Prostate gland (tissue), 2 donors: ENCODE data around the gene BMP6. TPM values are rescaled to one million over a fixed set of nuclear protein-coding genes. Genes with fewer than 3 reads are reported as not detected.

Experiments used
- DNase-seq: peaks from one replicate; pipeline ENCODE4 v3.0.0-alpha.2; 2019; ENCODE audit warnings: low spot score
- H3K27ac ChIP-seq, 2 donors: fragments of 200-600 bp; sonication (generic); 2 replicates each; pipeline ENCODE4 v1.5.1; 2017 to 2019
- H3K27me3 ChIP-seq: fragments of 200-600 bp; sonication (generic); replicated peaks from 2 replicates; pipeline ENCODE4 v1.5.1; 2019; ENCODE audit not compliant: insufficient read depth
- H3K36me3 ChIP-seq, 2 donors: fragments of 200-600 bp; sonication (generic); 1 replicate in 1 of 2; 2 replicates in 1 of 2; pipeline versions ENCODE4 v1.5.1 to v1.8.1; 2017 to 2019
- H3K4me1 ChIP-seq: fragments of 200-600 bp; sonication (generic); replicated peaks from 2 replicates; pipeline ENCODE4 v1.5.1; 2019
- H3K4me3 ChIP-seq, 2 donors: fragments of 200-600 bp; sonication (generic); 2 replicates each; pipeline ENCODE4 v1.5.1; 2017 to 2019
- H3K9me3 ChIP-seq: fragments of 200-600 bp; sonication (generic); 2 replicates; pipeline ENCODE4 v1.5.1; 2017
- POLR2A ChIP-seq: fragments of 450-650 bp; IDR thresholded peaks from one replicate; pipeline ENCODE4 v1.6.1; 2016; ENCODE audit warnings: antibody characterized with exemption, mild to moderate bottlenecking
- POLR2AphosphoS5 ChIP-seq: sonication (generic); formaldehyde crosslinking; IDR thresholded peaks from one replicate; pipeline ENCODE4 v1.6.1; 2017; ENCODE audit warnings: antibody characterized with exemption
- WGBS: methylation state at CpG from one replicate; pipeline ENCODE4 v1.1.5; 2018; 5-methylcytosine and 5-hydroxymethylcytosine counted together
- intact Hi-C: fragments of 100-400 bp; cut with DNase I; formaldehyde crosslinking; loops from one replicate; pipeline ENCODE4 v1.14.2; 2022
- total RNA-seq, 2 donors: library from RNA; depleted of rRNA; stranded (reverse); fragments of >200 nt; gene quantifications; one replicate each; pipeline ENCODE4 v1.1.0, GENCODE V29; 2016
- TF ChIP-seq, protein P1 (sequence below), 4 experiments: fragments of 200-600 bp in 2 of 4; fragments of 450-650 bp in 2 of 4; sonication (generic) in 2 of 4; IDR thresholded peaks; 1 replicate in 3 of 4; 2 replicates in 1 of 4; pipeline ENCODE4 v1.5.1; 2016 to 2019; ENCODE audit warnings: antibody characterized with exemption in 4 of 4, mild to moderate bottlenecking in 2 of 4, moderate library complexity in 2 of 4

The BMP6 gene
- total RNA-seq, 2 donors from 2014 or later = 0.36 to 10.2 TPM

DNA sequence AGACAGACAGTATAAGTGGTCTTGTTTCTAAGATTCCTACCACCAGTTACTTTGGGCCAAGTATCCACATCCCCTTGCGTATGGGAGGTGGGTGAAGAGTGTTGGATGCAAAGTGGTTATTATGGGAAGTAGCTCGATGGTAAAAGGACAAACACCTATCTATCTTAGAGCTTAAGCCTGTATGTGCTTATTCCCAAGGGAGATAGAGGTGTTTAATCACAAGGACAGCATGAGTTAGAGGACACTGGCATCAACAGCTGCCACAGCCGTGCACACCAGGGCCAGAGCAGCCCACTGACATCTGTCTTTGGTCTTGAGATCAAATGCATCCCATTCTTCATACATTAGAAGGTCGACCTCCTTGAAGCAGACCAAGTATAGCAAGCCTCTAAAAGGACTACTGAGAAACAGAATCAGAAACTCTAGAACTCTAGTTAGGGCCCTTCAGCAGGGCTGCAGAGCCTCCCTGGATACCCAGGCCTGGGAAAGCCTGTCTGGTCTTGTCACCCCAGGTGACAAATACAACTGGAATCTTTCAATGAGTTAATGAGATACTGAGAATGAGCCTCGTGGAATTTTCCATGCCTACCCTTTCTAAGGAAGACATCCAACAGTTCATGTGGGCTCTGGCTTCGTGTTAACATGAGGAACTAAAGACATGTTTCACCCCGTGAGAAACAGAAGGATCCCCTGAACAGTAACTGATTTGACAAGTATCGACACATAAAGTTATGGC is 156.0 kb downstream of the BMP6 start:
- H3K36me3 ChIP-seq = peaks cover 6 to 20% of the 10 kb centered on the region in 2 donors
- H3K4me1 ChIP-seq = no peaks in the 10 kb centered on the region
- 79% methylated on average over 8 of the region's 8 CpGs for WGBS
- TF ChIP-seq POLR2A = no peak
- no peak for TF ChIP-seq POLR2AphosphoS5
- TF ChIP-seq, protein P1, sequence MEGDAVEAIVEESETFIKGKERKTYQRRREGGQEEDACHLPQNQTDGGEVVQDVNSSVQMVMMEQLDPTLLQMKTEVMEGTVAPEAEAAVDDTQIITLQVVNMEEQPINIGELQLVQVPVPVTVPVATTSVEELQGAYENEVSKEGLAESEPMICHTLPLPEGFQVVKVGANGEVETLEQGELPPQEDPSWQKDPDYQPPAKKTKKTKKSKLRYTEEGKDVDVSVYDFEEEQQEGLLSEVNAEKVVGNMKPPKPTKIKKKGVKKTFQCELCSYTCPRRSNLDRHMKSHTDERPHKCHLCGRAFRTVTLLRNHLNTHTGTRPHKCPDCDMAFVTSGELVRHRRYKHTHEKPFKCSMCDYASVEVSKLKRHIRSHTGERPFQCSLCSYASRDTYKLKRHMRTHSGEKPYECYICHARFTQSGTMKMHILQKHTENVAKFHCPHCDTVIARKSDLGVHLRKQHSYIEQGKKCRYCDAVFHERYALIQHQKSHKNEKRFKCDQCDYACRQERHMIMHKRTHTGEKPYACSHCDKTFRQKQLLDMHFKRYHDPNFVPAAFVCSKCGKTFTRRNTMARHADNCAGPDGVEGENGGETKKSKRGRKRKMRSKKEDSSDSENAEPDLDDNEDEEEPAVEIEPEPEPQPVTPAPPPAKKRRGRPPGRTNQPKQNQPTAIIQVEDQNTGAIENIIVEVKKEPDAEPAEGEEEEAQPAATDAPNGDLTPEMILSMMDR (IDR thresholded peaks at IDR 0.05) = no peak
- no peak for DNase-seq
- intact Hi-C loops = no loop called here
- H3K4me3 ChIP-seq = no peak overlapping the region
- H3K27me3 ChIP-seq = no peaks in the 10 kb centered on the region
- H3K27ac ChIP-seq = no peak overlapping the region
- no peaks in the 10 kb centered on the region for H3K9me3 ChIP-seq

DNA sequence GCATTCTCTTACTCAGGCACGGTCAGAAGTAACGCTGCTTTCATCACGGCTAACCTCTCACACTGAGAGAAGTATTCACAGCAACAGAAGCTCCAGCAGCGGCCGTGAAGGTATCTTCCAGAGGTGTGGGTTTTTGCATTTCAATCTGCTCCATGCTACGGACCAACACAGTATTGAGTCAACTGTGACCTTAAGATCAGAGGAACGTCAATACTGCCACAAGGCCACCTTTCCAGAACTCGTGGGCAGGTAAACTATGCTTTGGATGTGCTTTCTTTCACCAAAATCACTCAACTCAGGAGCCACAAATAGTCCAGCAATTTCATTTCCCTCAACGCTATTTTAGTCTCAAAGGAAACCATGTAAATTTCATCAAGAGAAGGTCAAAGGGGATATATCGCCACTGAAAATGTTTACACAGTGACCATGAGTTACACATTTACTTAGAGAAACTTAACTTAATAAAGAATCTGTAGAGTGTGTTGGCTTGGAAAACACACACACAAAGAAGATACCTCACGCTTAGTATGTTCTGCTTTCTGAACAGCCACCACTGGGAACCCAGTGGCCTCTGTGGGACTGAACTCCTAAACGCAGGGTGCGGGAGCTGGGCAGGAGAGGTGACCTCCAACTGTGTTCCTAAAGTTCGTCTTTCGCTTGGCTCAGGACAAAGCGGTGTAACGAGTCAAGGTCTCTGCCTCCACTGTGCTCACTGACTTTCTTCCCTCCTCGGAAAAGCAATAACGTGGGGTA is 156.8 kb downstream of the BMP6 start:
- TF ChIP-seq POLR2A (no peak), POLR2AphosphoS5 (no peak)
- TF ChIP-seq, protein P1 (IDR thresholded peaks at IDR 0.05) = no peak
- intact Hi-C loops = no loop called here
- Histone ChIP-seq H3K27me3 (no peaks in the 10 kb centered on the region), H3K4me3 (no peak overlapping the region), H3K4me1 (no peaks in the 10 kb centered on the region), H3K27ac (no peak overlapping the region), H3K9me3 (no peaks in the 10 kb centered on the region), H3K36me3 (peaks cover 6 to 20% of the 10 kb centered on the region in 2 donors)
- WGBS = 91% methylated on average over 19 of the region's 19 CpGs
- DNase-seq = no peak

DNA sequence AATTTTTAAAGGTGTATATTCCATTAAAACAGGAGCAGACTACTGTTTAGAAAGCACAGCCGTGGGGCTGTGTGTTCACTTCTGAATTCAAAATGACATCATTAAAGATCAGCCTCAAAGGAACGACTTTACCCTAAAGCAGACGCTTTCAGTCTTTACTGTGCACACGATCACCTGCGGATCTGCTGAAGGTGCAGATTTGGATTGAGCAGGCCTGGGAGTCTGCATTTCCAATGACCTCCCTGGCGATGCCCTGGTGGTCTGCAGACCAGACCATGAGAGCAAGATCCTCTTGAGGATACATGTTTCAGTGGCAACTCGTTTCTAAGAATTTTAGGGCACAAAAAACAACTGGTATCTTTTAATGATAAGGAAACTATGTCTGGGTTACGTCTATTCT is 157.5 kb downstream of the BMP6 start:
- H3K4me1 ChIP-seq = no peaks in the 10 kb centered on the region
- DNase-seq = no peak
- WGBS = 89% methylated on average over 8 of the region's 8 CpGs
- H3K27me3 ChIP-seq = no peaks in the 10 kb centered on the region
- H3K36me3 ChIP-seq = peaks cover 11 to 20% of the 10 kb centered on the region in 2 donors
- H3K27ac ChIP-seq = no peak overlapping the region
- H3K4me3 ChIP-seq = no peak overlapping the region
- intact Hi-C loops = no loop called here
- TF ChIP-seq, protein P1 (IDR thresholded peaks at IDR 0.05) = no peak
- TF ChIP-seq POLR2AphosphoS5 (no peak), POLR2A (no peak)
- H3K9me3 ChIP-seq = no peaks in the 10 kb centered on the region

DNA sequence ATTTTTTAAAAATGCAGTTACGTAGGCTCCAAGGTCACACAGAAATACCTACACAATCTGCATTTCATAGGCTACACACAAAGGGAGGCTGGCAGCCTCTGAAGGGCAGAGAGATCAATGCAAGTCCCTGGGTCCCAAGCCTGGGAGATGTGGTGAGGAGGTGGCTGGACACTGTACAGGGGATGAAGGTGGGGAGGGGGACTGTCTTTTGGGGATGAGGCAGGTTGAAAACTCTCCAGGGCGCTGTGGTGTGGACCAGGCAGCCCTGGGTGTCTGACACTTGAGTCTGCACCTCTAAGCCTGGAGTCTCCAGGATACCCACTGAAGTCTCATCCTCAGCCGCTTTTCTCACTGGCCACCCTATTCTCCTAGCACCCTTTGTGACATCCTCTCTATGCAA is 160.2 kb downstream of the BMP6 start:
- 100% methylated on average over 3 of the region's 3 CpGs for WGBS
- H3K4me1 ChIP-seq = no peaks in the 10 kb centered on the region
- no peaks in the 10 kb centered on the region for H3K9me3 ChIP-seq
- DNase-seq = no peak
- H3K36me3 ChIP-seq = peaks cover 17 to 20% of the 10 kb centered on the region in 2 donors
- no peak for TF ChIP-seq POLR2A
- TF ChIP-seq POLR2AphosphoS5 = no peak
- TF ChIP-seq, protein P1 (IDR thresholded peaks at IDR 0.05) = no peak
- no peaks in the 10 kb centered on the region for H3K27me3 ChIP-seq
- intact Hi-C loops = no loop called here
- H3K4me3 ChIP-seq = no peak overlapping the region
- H3K27ac ChIP-seq = no peak overlapping the region
